Measurements from ENCODE around the gene BTC.

Gene BTC

DNA sequence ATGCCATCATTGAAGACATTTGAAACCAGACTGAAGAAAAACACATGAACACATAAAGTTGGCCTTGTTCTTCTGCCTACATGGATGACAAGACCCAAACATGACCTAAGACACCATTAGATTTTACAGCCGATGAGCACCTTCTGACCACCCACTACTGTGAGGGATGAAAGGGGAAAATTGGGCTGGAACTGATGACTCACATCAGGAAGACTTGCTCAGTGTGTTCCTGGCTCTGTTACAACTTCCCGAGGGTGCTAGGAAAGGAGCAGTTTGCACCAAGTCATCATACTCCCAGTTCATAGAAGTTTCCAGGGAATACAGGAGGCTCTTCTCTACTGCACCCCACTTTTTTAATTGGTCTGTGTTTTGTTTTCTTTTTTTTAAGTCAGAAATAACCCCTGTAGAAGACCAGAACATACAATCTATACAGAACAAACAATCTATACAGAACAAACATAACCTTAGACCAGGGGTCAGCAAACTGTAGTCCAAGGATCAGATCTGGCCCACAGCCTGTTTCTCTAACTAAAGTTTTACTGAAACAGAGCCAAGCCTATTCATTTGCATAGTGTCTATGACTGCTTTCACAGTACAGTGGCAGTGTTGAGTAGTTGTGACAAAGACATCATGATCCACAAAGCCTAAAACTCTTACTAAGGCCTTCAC, 25.3 kb downstream of the BTC start:
- H3K4me3 ChIP-seq (replicated peaks in 1 of 2; ENCODE audit: low read depth in 2 of 2, low read length in 2 of 2), result no peak overlapping the region
- DNase-seq (ENCODE audit: low read depth in 2 of 2), result peak; percentile 60 to 64
- TF ChIP-seq, protein P1, sequence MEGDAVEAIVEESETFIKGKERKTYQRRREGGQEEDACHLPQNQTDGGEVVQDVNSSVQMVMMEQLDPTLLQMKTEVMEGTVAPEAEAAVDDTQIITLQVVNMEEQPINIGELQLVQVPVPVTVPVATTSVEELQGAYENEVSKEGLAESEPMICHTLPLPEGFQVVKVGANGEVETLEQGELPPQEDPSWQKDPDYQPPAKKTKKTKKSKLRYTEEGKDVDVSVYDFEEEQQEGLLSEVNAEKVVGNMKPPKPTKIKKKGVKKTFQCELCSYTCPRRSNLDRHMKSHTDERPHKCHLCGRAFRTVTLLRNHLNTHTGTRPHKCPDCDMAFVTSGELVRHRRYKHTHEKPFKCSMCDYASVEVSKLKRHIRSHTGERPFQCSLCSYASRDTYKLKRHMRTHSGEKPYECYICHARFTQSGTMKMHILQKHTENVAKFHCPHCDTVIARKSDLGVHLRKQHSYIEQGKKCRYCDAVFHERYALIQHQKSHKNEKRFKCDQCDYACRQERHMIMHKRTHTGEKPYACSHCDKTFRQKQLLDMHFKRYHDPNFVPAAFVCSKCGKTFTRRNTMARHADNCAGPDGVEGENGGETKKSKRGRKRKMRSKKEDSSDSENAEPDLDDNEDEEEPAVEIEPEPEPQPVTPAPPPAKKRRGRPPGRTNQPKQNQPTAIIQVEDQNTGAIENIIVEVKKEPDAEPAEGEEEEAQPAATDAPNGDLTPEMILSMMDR (IDR thresholded peaks at IDR 0.05; ENCODE audit: low read depth, low read length), result no peak

DNA sequence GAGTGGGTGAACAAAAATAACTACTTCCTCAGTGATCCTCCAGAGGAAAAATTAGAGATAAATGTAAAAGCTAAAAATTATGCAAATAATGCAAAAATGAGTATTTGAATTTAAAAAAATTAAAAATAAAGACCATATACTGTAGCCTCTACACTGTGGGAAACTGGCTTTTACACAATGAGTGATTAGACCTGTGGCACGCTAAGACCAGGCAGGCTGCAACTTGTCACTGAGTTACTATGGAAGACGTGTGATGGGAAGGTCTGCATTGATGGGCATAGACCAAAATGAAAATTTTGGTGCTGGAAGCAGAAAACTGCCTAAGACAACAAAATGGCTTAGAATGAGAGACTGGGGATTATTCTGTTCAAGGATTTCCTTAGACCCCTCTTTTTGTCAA, 30.2 kb downstream of the BTC start:
- DNase-seq (ENCODE audit: low read depth in 2 of 2), result no peak
- TF ChIP-seq, protein P1 (IDR thresholded peaks at IDR 0.05; ENCODE audit: low read depth, low read length), result no peak
- H3K4me3 ChIP-seq (replicated peaks in 1 of 2; ENCODE audit: low read depth in 2 of 2, low read length in 2 of 2), result no peak overlapping the region

DNA sequence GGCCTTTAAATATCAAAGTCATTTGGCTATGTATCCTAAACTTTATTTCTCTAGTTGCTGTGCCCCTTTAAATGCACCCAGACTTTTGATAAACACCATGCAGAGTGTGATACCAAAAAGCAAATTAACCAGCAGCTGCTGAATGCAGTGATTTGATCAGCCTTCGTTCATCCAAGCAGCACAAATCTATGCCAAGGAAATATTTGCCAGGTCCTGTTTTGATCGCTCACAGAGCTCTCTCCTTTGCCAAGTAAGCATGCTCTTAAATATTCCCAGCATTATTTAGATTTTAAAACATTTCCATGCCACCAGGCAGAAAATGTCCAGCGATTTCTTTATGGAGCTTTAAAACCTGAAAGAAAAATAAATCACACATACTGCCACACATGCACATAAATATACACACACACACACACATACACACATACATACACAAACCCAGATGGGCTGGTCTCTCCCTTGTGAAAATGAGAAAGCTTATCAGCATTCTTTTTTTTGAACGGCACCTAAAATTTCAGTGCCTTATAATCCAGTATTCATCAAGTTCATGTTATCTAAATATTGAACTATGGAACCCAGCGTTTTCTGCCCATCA, 35.7 kb downstream of the BTC start:
- H3K4me3 ChIP-seq (replicated peaks in 1 of 2; ENCODE audit: low read depth in 2 of 2, low read length in 2 of 2), result no peak overlapping the region
- TF ChIP-seq, protein P1 (IDR thresholded peaks at IDR 0.05; ENCODE audit: low read depth, low read length), result no peak
- DNase-seq (ENCODE audit: low read depth in 2 of 2), result no peak

DNA sequence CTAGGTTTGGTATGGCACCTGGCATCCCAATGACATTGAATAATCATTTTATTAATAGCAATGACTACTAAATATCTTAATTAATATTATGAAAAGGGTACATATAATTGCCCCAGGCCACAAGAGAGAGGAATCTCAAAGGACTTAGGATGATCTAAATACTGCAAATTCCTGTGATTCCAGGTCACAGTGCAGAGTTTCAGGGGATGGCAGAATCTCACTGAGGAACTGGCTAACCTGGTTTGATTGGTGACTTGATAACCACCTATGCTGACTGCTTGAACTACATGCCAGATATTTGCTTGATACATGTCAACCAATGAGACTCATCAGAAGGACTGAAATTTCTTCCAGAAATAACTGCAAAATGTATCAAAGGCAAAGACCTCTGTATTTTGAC, 37.2 kb downstream of the BTC start:
- no peak for DNase-seq (ENCODE audit: low read depth in 2 of 2)
- H3K4me3 ChIP-seq (replicated peaks in 1 of 2; ENCODE audit: low read depth in 2 of 2, low read length in 2 of 2), result no peak overlapping the region
- TF ChIP-seq, protein P1 (IDR thresholded peaks at IDR 0.05; ENCODE audit: low read depth, low read length), result no peak

DNA sequence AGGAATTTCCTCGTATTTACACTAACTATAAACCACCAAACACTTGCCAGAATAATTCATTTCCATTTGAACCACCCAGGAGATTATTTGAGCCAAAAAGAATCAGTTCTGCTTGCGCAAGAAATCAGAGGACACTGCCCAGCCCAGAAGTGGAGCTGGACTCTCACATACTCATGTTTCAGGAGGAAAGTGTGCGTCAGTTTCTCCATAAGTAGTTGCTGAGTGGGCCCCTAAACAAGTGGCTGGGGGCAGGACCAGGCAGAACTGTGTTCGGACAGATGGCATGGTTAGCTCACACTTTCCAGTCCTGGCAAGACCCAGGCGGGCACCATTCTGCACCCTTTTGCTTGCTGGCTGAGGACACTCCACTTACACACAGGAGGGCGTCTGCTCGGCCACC, 38.8 kb downstream of the BTC start:
- TF ChIP-seq, protein P1 (IDR thresholded peaks at IDR 0.05; ENCODE audit: low read depth, low read length), result no peak
- peak in 1 of 2 donors; percentile 17 for DNase-seq (ENCODE audit: low read depth in 2 of 2)
- no peak overlapping the region for H3K4me3 ChIP-seq (replicated peaks in 1 of 2; ENCODE audit: low read depth in 2 of 2, low read length in 2 of 2)

DNA sequence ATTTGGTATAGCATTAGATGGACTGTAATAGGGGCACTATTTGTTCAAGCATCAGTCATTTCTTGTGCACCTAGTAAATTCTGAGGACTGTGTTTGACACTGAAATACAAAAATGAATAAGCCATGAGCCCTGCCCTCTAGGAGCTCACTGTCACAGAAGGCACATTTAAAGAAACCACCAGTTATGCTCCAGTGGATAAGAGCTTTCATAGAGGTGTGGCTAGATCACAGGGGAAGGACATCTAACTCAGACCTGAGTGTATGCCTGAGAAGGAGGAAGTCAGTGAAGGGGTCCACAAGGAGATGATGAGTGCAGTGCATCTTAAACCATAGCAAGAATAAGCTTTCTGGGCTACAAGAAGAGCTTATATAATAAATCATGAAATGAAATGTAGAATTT, 40.1 kb downstream of the BTC start:
- TF ChIP-seq, protein P1 (IDR thresholded peaks at IDR 0.05; ENCODE audit: low read depth, low read length), result no peak
- no peak for DNase-seq (ENCODE audit: low read depth in 2 of 2)
- H3K4me3 ChIP-seq (replicated peaks in 1 of 2; ENCODE audit: low read depth in 2 of 2, low read length in 2 of 2), result no peak overlapping the region

All from cardiac fibroblast (primary cell).